ENCODE data around the gene C9orf50.
A peak's percentile ranks its signal among the peaks of the same experiment; 100 is the strongest.
"Not testable (repeated sequence)": the region's sequence is repeated elsewhere in the genome, so short reads cannot be mapped to it uniquely, and the experiment has no call there.

Gene C9orf50, protein sequence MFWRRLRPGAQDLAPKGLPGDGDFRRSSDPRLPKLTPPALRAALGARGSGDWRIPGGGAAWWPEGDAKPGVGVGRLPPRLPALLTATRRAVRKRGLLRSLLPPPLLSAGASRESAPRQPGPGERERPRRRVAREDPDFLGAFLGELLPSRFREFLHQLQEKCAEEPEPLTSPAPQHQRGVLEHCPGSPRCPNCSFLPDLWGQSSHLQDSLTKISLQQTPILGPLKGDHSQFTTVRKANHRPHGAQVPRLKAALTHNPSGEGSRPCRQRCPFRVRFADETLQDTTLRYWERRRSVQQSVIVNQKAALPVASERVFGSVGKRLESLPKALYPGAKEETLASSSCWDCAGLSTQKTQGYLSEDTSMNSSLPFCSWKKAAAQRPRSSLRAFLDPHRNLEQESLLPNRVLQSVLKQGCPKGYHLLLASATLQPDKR

DNA sequence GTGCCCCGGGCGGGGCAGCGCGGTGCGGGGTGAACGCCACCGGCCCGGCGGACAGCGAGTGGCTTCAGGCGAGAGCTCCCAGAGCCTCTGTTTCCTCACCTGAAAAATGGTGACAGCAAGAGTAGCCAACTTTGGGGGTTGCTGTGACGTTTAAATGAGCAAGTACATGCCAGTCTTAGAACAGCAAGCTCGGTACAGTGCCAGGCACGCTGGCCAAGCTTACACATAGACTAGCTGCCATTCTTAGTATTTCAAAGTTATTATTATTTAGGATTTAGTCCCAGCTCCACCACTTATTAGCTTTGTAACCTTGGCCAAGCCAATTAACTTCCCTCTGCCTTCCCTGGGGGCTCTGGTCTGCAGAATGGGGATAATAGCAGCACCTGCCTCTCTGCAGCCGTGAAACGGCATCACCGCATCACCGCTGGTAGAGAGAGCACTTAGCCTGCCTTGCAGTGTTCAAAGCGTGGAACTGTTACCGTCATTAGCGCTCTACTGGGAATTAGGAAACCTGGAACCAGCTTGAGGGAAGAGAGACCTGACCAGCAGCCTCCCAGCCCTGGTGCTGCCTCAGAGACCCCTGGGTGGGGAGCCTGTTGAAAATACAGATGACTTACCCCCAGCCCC, at the start of gene C9orf50:
Gene C9orf50 (minus strand): TSS at position 433 of the 627 bp plus-strand sequence. CDS start 527 bp downstream, outside the sequence.
- DNase-seq (ENCODE audit: low read depth in 1 of 2, low spot score in 1 of 2), result no peak

DNA sequence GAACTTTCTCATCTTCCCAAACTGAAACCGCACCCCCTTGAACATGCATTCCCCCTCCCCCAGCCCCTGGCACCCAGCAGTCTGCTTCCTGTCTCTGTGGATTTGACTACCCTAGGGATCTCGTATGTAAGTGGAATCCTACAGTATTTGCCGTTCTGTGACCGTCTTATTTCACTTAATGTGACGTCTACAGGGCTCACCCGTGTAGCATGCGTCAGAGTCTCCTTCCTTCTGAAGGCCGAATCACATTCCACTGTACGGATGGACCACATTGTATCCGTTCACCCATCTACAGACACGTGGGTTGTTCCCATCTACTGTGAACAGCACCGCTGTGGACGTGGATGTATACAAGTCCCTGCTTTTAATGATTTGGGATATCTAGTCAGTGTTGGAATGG, 49.0 kb upstream of the C9orf50 start:
- no peak for DNase-seq (ENCODE audit: low read depth in 1 of 2, low spot score in 1 of 2)

DNA sequence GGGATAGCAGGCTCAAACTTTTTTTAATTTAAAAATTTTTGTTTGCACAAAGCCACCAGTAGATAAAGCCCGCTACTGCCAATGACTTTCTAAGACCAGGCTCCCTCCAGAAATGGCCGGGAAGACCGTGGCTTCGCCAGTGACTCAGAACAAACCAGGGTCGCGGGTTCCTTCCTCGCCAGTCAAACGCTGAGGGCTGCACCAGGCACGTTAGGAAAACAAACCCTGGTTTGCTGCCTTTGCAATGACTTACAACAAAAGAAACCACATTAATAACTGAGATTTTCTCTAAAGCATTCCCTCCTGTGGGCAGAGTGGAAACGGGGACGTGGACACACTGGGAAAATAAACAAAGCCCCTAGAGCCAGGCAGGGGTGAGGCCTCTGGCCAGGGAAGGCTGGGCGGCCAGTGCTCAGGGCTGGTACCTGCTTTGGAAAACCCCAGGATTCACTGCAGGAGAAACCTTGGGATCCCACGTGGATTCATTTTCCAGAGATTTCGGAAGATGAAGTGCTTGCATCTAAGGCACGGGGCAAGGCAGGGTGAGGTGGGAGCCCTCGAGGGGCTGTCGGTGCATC, 48.3 kb upstream of the C9orf50 start:
- DNase-seq (ENCODE audit: low read depth in 1 of 2, low spot score in 1 of 2), result no peak

DNA sequence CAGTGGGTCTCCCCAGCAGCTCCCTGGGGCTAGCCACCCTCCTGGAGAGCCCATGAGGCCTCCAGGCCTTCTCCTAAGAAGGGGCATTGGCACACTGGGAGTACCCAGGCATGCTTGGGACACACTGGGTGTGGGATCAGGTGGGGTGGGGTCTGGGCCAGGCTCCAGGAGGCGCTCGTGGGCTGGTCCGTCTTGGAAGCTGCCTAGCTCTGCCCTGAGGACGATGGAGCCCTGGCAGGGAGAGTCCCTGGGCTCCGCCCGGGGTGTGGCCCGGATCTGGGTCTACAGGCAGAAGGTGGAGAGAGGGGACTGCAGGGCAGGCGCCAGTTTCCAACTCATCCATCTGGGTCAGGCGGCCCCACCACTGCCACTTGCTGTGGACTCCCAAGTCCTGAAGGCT, 46.9 kb upstream of the C9orf50 start:
- no peak for DNase-seq (ENCODE audit: low read depth in 1 of 2, low spot score in 1 of 2)

DNA sequence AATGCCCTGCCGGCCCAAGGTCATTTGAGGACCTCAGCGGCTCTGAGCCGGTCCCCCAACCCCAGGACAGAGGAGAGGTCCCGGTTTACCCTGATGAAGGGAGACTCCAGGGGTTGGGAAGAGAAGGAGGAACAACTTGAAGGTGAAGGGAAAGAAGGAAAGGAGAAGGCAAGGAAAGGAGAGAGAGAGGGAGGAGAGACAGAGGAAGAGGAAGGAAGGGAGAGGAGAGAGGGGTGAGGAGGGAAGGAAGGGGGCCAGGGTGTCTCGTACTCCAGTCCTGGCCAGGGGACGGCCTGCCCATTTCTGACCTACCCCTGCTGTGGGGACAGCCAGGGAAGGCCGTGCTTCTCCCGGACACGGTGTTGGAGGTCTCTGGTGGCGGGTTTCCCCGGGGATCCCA, 46.5 kb upstream of the C9orf50 start:
- no peak for DNase-seq (ENCODE audit: low read depth in 1 of 2, low spot score in 1 of 2)

DNA sequence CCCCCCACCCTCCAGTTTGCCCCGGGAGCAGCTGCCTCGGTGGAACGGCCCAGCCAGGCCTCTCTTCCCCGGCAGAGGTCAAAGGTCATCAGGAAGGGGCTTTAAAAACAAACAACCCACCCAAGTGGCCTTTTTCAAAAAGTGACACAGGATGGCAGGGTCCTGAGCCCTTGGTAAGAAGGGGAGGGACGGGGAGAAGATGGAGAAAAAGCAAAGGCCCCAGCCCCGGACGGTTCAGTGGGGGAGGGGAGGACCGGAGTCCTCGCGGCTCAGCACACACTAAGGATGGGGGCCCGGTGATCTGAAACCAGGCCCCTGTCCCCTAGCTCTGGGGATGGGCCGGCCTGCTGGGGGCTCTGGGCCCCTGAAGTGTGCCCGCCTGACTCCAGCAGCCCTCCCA, 45.7 kb upstream of the C9orf50 start:
- DNase-seq (ENCODE audit: low read depth in 1 of 2, low spot score in 1 of 2), result no peak

DNA sequence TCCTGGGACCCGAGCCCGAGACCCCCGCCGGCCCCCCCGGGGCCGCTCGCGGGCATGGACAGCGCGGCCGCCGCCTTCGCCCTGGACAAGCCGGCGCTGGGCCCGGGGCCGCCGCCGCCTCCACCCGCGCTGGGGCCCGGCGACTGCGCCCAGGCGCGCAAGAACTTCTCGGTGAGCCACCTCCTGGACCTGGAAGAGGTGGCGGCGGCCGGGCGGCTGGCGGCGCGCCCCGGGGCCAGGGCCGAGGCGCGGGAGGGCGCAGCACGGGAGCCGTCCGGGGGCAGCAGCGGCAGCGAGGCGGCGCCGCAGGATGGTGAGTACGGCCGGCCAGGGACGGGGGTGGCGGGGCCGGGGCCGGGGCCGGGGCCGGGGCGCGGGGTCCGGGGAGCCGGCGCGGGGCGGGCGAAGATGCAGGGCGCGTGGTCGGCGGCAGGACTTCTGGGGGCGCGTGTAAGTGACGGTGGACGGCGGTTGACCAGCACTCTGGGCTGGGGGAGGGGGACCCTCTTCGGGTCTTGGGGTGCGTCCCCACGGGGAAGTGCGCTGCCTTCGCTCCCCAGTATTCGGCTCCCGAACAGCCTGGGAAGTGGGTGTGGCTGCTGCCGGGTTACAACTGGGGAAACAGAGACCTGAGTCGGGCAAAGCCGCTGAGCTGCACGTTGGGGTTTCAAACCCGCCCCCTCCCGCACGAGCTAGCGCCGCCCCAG, 45.1 kb upstream of the C9orf50 start:
- DNase-seq (ENCODE audit: low read depth in 1 of 2, low spot score in 1 of 2), result no peak

DNA sequence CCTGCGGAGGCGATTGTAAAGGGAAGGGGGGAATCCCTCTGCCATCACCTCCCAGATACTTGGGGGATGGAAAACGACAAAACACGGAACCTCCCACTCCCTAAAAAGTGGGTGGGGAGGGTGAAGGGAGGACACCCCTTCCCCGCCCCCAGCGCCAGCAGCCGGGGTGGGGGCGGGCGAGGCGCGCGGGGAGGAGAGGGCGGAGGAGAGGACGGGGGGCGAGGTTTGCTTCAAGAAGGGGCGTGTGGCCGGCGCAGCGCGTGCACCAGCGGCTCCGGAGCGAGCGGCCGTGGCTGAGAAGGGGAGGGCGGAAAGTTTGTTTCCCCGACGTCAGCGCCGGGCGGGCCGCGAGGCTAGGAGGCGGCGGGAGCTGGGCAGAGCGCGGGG, 44.5 kb upstream of the C9orf50 start, which contains the start of gene PRRX2:
Gene PRRX2 (plus strand): TSS at position 259 of the 387 bp plus-strand sequence. CDS start 221 bp downstream, outside the sequence.
- DNase-seq (ENCODE audit: low read depth in 1 of 2, low spot score in 1 of 2), result peak in 1 of 2 donors; percentile 17

DNA sequence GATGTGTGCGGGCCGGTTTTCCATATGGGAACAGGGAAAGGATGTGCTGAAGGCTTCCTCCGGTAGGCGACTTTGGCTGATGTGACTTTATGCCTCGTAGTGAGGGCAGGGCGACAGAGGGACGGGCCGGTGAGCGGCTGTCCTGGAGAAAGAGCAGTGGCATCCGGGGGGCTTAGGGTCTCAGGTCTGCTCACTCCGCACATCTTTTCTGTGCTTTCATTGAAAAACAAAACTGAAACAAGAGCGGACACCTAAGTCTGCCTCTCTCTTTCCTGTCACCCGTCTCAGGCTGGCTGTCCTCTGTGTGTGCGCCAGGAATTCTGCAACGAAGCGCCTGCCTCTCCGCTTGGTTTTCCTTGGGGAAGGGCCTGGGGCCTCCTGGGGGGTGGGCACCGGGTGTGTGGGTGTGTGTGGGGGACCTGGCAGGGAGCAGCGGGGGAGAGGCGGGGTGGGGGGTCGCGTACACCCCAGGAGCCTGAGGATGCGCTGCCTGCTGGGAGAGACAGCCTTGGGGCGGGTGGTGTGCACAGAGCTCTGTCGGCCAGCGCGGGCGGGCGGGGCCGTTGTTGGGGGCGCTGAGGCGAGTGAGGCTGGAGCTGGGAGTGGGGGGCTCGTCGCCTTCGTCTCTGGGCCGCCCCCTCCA, 44.0 kb upstream of the C9orf50 start:
- DNase-seq (ENCODE audit: low read depth in 1 of 2, low spot score in 1 of 2), result no peak

DNA sequence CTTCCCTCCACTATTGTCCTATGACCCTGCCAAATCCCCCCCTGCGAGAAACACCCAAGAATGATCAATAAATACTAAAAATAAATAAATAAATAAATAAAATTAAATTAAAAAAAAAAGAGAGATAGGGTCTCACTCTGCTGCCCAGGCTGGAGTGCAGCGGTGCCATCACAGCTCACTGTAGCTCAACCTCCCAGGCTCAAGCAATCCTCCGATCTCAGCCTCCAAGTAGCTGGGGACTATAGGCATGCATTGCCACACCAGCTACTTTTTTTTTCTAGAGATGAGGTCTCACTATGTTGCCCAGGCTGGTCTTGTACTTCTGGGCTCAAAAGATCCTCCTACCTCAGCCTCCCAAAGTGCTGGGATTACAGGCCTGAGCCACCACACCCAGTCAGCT, 41.3 kb upstream of the C9orf50 start:
- not testable (repeated sequence) for DNase-seq (ENCODE audit: low read depth in 1 of 2, low spot score in 1 of 2)

DNA sequence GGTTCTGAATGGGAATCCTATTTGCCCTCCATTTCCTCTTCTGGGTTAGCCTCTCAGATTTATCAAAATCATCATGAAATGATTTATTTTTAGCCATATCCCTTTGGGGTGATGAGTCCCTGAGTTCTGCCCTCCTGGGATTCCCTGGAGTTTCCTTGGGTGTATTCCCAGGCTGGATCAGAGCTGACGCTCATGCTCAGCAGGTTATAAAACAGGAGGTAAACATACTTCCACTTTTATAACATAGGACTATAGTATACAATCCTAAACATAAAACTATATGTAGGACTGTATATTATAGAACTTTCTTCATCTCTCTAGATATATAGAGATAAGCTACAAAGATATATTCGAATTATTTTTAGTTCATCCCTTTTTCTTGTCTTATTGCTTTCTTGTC, 40.1 kb upstream of the C9orf50 start:
- DNase-seq (ENCODE audit: low read depth in 1 of 2, low spot score in 1 of 2), result no peak

DNA sequence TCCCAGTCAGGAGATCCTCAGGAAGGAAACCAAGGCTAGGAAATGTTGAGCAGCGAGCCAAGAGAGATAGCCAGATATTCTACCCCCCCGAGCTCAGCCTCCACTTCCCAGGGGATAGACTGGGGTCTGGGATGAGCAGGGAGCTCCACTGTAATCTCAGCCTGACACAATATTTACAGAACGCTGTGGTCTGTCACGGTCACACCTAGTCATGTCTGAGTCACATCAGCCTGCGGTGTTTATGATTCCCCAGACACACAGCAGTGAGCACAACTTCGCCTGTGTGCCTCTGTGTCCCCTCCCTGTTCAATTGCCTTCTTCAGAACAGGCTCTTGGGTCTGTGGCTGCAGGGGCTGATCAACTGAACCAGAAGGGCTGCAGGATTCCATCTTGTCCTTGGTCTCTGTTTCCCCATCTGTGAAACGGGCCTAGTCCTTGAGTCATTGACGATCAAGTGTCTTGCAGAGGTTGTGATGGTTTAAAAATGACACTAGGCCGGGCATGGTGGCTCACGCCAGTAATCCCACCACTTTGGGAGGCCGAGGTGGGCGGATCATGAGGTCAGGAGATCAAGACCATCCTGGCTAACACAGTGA, 36.0 kb upstream of the C9orf50 start:
- no peak for DNase-seq (ENCODE audit: low read depth in 1 of 2, low spot score in 1 of 2)

DNA sequence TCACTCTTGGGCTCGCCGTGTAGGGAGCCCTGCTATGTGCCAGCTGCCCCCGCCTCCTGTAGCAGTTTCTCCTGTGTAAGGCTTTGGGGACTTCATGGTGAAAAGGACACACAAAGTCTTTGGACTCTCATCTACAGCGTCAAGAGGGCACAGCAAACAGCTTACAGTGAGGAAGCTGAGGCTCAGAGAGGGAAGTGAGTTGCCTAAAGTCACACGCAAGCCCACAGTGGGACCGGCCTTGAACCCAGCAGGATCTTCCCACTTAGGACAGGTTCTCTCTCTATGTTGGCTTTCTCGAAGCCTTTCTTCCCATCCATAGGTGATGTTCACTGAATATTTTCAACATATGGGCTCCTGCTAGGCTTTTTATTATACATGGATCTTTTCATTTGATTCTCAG, 34.8 kb upstream of the C9orf50 start:
- DNase-seq (ENCODE audit: low read depth in 1 of 2, low spot score in 1 of 2), result no peak

DNA sequence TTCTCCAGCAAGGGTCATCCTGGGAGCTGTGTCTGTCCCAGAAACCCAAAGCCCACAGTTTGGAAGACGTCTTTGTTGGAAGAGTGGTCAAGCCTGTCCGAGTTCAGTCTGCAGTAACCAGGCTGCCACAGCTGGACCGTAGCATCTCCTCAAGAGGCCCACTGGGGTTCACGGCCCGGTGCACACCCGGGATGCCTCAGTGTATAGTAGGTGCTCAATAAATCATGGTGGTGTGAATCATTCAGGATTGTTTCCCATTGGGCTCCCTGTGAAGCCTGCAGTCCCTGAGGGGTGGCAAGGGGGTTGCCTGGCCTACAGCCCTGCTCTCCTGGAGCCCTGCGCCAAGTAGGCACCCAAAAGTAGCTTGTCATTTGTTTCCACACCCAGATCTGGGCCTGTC, 34.3 kb upstream of the C9orf50 start:
- no peak for DNase-seq (ENCODE audit: low read depth in 1 of 2, low spot score in 1 of 2)

DNA sequence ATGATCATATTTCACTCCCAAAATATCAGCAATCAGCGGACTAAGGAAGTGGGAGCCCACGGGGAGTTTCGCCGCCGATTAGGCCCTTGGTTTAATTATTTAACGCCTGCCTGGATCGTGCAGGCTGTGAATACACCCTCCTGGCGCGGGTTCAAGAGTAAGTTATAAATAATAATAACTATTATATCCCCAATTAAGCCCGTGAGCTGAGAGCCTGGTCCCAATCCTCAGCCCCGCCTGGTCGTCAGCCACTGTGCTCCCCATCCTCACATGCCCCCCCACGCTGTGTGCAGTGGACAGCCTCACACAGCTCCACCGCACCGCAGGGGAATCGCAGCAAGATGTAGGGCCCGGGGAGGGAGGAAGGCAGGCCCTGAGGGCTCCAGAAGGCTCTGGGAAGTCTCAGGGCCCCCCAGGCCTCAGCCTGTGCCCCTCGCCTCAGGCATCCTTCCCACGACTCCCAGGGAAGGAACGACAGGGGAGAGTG, 33.7 kb upstream of the C9orf50 start:
- DNase-seq (ENCODE audit: low read depth in 1 of 2, low spot score in 1 of 2), result no peak

DNA sequence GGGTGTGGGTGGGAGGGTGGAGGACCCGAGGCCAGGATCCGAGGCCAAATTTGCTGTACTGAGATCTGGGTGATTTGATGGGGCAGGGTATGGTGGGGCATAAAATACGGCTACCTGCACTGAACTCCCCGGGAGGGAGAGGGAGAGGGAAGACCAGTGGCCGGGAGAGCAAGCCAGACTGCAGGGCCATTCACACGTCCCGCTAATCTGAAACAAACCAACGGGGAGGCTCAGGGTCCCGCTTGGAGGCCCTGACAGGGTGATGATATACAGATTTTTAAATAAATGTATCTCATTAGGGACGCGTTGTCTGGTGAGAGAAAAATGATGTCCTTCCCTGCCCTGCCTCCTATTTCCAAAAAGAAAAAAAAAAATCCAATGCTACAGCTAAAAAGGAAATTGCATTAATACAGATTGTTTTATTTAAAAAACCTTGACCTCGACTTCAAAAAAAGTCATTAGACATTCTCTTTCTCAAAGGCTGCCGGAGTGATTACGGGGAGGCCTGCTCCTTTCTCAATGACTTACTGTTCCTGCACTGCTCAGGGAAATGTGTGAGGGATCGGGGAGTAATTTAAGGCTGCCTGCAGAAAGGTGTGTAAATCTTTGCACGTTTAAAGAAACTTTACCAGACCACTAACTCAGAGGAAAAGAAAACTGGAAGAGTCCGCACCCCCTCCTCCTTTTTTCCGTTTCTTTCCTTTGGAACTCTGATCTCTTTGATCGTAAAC, 33.1 kb upstream of the C9orf50 start:
- no peak for DNase-seq (ENCODE audit: low read depth in 1 of 2, low spot score in 1 of 2)

DNA sequence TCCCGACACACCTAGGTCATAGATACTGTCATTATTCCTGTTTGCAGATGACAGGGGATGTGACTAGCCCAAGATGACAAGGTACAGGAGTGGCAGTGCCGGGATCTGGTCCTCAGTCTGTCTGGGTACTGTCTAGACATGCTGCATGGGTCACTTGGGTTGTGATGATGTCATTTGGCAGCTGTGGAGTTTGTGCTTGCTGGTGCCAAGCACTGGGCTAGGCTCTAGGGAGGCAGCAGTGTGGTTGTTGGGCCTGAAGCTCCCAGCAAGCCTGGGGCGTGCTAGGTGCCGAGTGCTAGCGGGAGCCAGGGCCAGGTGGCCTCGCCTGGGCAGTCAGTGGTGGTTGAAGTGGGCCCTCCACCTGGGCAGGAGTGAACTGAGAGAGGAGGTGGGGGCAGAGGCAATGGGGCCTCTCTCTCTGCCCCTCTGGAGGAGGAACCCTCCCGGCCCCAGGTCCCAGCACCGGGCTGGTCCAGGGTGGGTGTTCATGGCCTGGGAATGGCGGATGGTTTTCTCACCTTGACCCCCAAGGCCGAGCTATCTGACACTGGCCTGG, 29.9 kb upstream of the C9orf50 start:
- DNase-seq (ENCODE audit: low read depth in 1 of 2, low spot score in 1 of 2), result no peak

DNA sequence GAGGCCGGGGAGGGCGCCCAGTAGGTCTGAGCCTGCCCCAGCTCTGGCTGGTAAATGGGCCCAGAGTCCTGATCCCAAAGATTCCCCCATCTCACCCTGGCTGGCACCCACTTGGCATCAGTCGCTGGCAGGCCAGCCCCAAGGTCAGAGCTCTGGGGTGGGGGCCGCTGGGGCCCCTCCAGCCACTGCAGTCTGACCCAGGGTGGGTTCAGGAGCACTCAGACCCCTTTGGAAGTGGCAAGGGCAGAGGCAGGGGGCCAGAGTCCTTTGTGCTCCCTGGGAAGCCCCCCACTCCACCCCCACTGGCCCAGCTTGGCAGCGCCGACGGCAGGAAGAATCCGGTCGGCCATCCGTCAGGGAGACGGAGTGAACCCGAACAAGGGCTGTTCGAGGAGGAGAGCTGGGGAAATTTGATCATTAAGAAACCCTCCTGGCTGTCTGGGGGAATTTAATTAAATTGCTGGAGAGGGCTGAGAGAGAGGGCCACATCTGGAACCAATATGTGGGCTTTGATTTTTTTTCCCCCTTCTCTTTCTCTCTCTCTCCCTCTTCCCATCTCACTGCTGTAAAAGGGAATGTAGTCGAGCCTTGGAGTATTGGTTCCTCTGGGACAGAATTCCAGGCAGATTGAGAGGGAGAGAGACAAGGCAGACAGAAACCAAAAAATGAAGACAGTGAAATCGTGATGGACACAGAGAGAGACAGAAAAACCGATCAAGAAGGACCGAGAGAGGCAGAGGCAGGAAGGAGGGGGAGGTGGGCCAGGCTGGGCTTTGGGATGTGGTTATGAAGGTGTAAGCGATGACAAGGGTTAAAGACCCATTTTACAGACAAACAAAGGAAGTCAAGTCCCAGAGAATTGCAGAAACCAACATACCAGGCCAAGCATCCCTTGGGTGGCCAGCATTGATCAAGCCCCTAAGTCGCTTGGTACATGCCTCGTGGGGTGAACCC, 29.1 kb upstream of the C9orf50 start:
- DNase-seq (ENCODE audit: low read depth in 1 of 2, low spot score in 1 of 2), result no peak

DNA sequence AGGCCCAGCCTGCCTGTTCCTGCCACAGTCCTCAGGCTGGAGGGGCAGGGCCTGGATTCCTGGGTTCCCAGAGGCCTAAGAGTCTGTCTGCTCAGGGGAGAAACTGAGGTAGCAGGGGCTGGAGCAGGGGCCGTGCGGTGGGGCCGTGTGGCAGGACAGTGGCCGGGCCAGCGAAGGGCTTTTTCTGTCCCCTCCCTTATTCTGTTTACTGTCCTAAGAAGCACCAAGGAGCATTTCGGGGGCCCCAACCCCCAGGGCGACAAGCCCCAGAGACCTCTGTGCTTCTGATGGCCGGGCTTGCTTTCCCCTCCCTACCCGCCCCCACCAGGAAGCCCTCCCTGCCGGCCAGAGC, 27.8 kb upstream of the C9orf50 start:
- DNase-seq (ENCODE audit: low read depth in 1 of 2, low spot score in 1 of 2), result no peak
